GM12872 (cell line): ENCODE measurements around the gene TBRG4.

ENCODE experiments used
- CTCF ChIP-seq: IDR thresholded peaks from 3 replicates; pipeline ENCODE4 v1.5.1; 2011; ENCODE audit warnings: low read depth, mild to moderate bottlenecking, low read length, moderate library complexity; ENCODE audit not compliant: insufficient read depth

TBRG4 gene

GRCh38 chr7:45122975-45123860, 11.7 kb upstream of the TBRG4 start:
- TF ChIP-seq CTCF: no peak

- TF ChIP-seq CTCF: no peak
Measured at GRCh38 chr7:45119550-45119949, 8.1 kb upstream of the TBRG4 start.

- no peak for TF ChIP-seq CTCF
Measured at GRCh38 chr7:45118889-45119331, 7.4 kb upstream of the TBRG4 start.

GRCh38 chr7:45118292-45118691, 6.8 kb upstream of the TBRG4 start:
- no peak for TF ChIP-seq CTCF

GRCh38 chr7:45117582-45117981, 6.1 kb upstream of the TBRG4 start:
- no peak for TF ChIP-seq CTCF

- TF ChIP-seq CTCF: no peak
Measured at GRCh38 chr7:45116048-45116447, 4.6 kb upstream of the TBRG4 start.

- no peak for TF ChIP-seq CTCF
Measured at GRCh38 chr7:45114926-45115325, 3.4 kb upstream of the TBRG4 start.
